K562 (cell line): Measurements from ENCODE around the gene CNIH4. TPM values are rescaled to one million over a fixed set of nuclear protein-coding genes. Genes with fewer than 3 reads are reported as not detected.

Source experiments
- ATF1 ChIP-seq, 2 experiments: fragments of 450-650 bp in 1 of 2; IDR thresholded peaks; 2 replicates each; pipeline ENCODE4 v1.6.1; 2016; ENCODE audit warnings: missing compliant biosample characterization in 1 of 2, missing genetic modification characterization in 1 of 2
- BDP1 ChIP-seq: IDR thresholded peaks from 3 replicates; pipeline ENCODE4 v1.6.1; 2011; ENCODE audit not compliant: insufficient read length, insufficient read depth
- CREB1 ChIP-seq, 2 experiments: sonication (generic) in 1 of 2; formaldehyde crosslinking in 1 of 2; IDR thresholded peaks; 2 replicates each; pipeline versions ENCODE4 v1.6.1 to v1.8.0; 2012 to 2022; ENCODE audit warnings: inconsistent platforms in 1 of 2, mild to moderate bottlenecking in 1 of 2, missing genetic modification reagents in 1 of 2, moderate library complexity in 1 of 2
- CREM ChIP-seq: IDR thresholded peaks from 2 replicates; pipeline ENCODE4 v1.6.1; 2014; ENCODE audit warnings: antibody characterized with exemption, low read depth
- CSDE1 ChIP-seq, 2 experiments: fragments of 450-650 bp; IDR thresholded peaks; 2 replicates each; pipeline ENCODE4 v1.6.1; 2016; ENCODE audit warnings: mild to moderate bottlenecking in 1 of 2
- DNMT1 ChIP-seq: fragments of 450-650 bp; IDR thresholded peaks from 2 replicates; pipeline ENCODE4 v1.6.1; 2016; ENCODE audit warnings: antibody characterized with exemption, mild to moderate bottlenecking
- FOSL1 ChIP-seq: fragments of 200-800 bp; sonication (Bioruptor generic); conservative IDR thresholded peaks from 2 replicates; pipeline ENCODE4 v1.6.1; 2016; ENCODE audit warnings: missing genetic modification characterization, missing compliant biosample characterization
- FOXJ2 ChIP-seq: fragments of 200-800 bp; sonication (Bioruptor generic); IDR thresholded peaks from 2 replicates; pipeline ENCODE4 v1.6.1; 2016; ENCODE audit warnings: missing genetic modification characterization, missing compliant biosample characterization
- FUS ChIP-seq: fragments of 200-400 bp; formaldehyde crosslinking; optimal IDR thresholded peaks from 2 replicates; pipeline ENCODE3; 2017; ENCODE audit warnings: low read depth, low read length
- GABPB2 ChIP-seq: fragments of 250-450 bp; sonication (Bioruptor Pico); conservative IDR thresholded peaks from 2 replicates; pipeline ENCODE4 v1.5.1; 2021; ENCODE audit warnings: mild to moderate bottlenecking
- HDAC3 ChIP-seq: fragments of 450-650 bp; IDR thresholded peaks from 2 replicates; pipeline ENCODE4 v1.6.1; 2018; ENCODE audit warnings: borderline replicate concordance, mild to moderate bottlenecking, moderate library complexity; ENCODE audit not compliant: partially characterized antibody
- ID3 ChIP-seq, 2 experiments: fragments of 250-450 bp in 1 of 2; fragments of 450-650 bp in 1 of 2; sonication (Bioruptor Pico) in 1 of 2; IDR thresholded peaks; 2 replicates each; pipeline versions ENCODE4 v1.6.1 to v1.8.0; 2016 to 2021; ENCODE audit warnings: mild to moderate bottlenecking in 2 of 2, moderate library complexity in 2 of 2, missing compliant biosample characterization in 1 of 2, missing genetic modification characterization in 1 of 2
- JUNB ChIP-seq: fragments of 450-650 bp; formaldehyde crosslinking; conservative IDR thresholded peaks from 2 replicates; pipeline ENCODE4 v1.4.0; 2020; ENCODE audit warnings: mild to moderate bottlenecking
- MAFG ChIP-seq: fragments of 450-650 bp; conservative IDR thresholded peaks from 2 replicates; pipeline ENCODE4 v1.6.1; 2016; ENCODE audit warnings: missing genetic modification characterization, missing compliant biosample characterization
- MCM5 ChIP-seq: fragments of 450-650 bp; IDR thresholded peaks from 2 replicates; pipeline ENCODE4 v1.6.1; 2016; ENCODE audit warnings: low read depth
- MECOM ChIP-seq: fragments of 250-450 bp; sonication (Bioruptor Pico); IDR thresholded peaks from 2 replicates; pipeline ENCODE4 v1.8.0; 2022; ENCODE audit warnings: inconsistent platforms
- NCOA1 ChIP-seq: fragments of 450-650 bp; IDR thresholded peaks from 2 replicates; pipeline ENCODE4 v1.6.1; 2016; ENCODE audit warnings: low read depth
- RFX1 ChIP-seq: fragments of 450-650 bp; IDR thresholded peaks from 2 replicates; pipeline ENCODE4 v1.6.1; 2016; ENCODE audit warnings: mild to moderate bottlenecking, moderate library complexity
- SMAD1 ChIP-seq: fragments of 150-350 bp; IDR thresholded peaks from 2 replicates; pipeline ENCODE4 v1.6.1; 2014; ENCODE audit warnings: low read length, low read depth; ENCODE audit not compliant: partially characterized antibody
- SMARCC2 ChIP-seq: fragments of 450-650 bp; IDR thresholded peaks from 2 replicates; pipeline ENCODE4 v1.6.1; 2017; ENCODE audit warnings: antibody characterized with exemption, moderate library complexity, mild to moderate bottlenecking, low read depth
- STAG1 ChIP-seq: sonication (generic); formaldehyde crosslinking; IDR thresholded peaks from 2 replicates; pipeline ENCODE4 v1.5.0; 2020; ENCODE audit warnings: missing genetic modification reagents, borderline replicate concordance
- TGIF2 ChIP-seq: sonication (generic); formaldehyde crosslinking; IDR thresholded peaks from 2 replicates; pipeline ENCODE4 v1.8.1; 2022; ENCODE audit warnings: mild to moderate bottlenecking, missing genetic modification reagents, moderate library complexity
- TRIM24 ChIP-seq, 2 experiments: fragments of 450-650 bp; IDR thresholded peaks; 2 replicates each; pipeline ENCODE4 v1.6.1; 2016
- VEZF1 ChIP-seq: fragments of 200-800 bp; sonication (Bioruptor generic); IDR thresholded peaks from 2 replicates; pipeline ENCODE4 v1.6.1; 2017; ENCODE audit warnings: missing genetic modification characterization, missing compliant biosample characterization
- ZFP36 ChIP-seq: fragments of 150-350 bp; IDR thresholded peaks from 2 replicates; pipeline ENCODE4 v1.6.1; 2018; ENCODE audit warnings: low read length, low read depth; ENCODE audit not compliant: partially characterized antibody
- ZNF134 ChIP-seq: fragments of 250-450 bp; sonication (Bioruptor Pico); conservative IDR thresholded peaks from 2 replicates; pipeline ENCODE4 v1.4.0; 2020
- ZNF224 ChIP-seq: sonication (generic); formaldehyde crosslinking; IDR thresholded peaks from 2 replicates; pipeline ENCODE4 v1.8.0; 2022; ENCODE audit warnings: mild to moderate bottlenecking, missing genetic modification reagents
- ZNF707 ChIP-seq: fragments of 250-450 bp; sonication (Bioruptor Pico); conservative IDR thresholded peaks from 2 replicates; pipeline ENCODE4 v1.8.0; 2022; ENCODE audit warnings: inconsistent platforms, mild to moderate bottlenecking, moderate library complexity
- ZNF780A ChIP-seq: fragments of 250-450 bp; sonication (Bioruptor Pico); IDR thresholded peaks from 2 replicates; pipeline ENCODE4 v1.5.0; 2021; ENCODE audit warnings: mild to moderate bottlenecking
- ZNF830 ChIP-seq: fragments of 250-450 bp; sonication (Bioruptor Pico); IDR thresholded peaks from 2 replicates; pipeline ENCODE4 v1.5.0; 2021; ENCODE audit warnings: mild to moderate bottlenecking
- polyA plus RNA-seq, 8 experiments: library from polyadenylated mRNA; depleted of rRNA in 4 of 8; stranded (reverse) in 5 of 8; unstranded in 3 of 8; fragments of >200 nt; fragmentation: Nextera tagmentation in 2 of 8; fragmentation: Illumina TruSeq in 1 of 8; extraction: Ambion mirVana in 2 of 8; extraction: Trizol in 1 of 8; gene quantifications; 2 replicates each; pipeline versions ENCODE4 v1.2.1 to v1.2.3, GENCODE V29; 2011 to 2014; ENCODE audit warnings: inconsistent platforms in 1 of 8, missing spikeins in 1 of 8
- total RNA-seq, 7 experiments: library from RNA; depleted of rRNA in 6 of 7; stranded (reverse); fragments of >200 nt in 6 of 7; fragmentation: Illumina TruSeq in 2 of 7; extraction: Trizol in 2 of 7; gene quantifications; 2 replicates each; pipeline versions ENCODE4 v1.2.1 to v1.2.3, GENCODE V29; 2011 to 2021; ENCODE audit warnings: low replicate concordance in 1 of 7

The CNIH4 gene
- total and polyA plus RNA-seq, 9 of the 15 experiments (the other 6 are each of a cell fraction or from before 2014, with no cell fraction given) = 41.3 to 266 (median 61.1) TPM

GRCh38 chr1:224333939-224334786 is 22.5 kb upstream of the CNIH4 start (continued):
- TF ChIP-seq VEZF1 (CRISPR knock-in tag) (0 out of 2 replicates have a peak, but pooled peaks have one; percentile 6), TRIM24 (IDR thresholded peaks at IDR 0.05) (peak; percentile 73 to 85), FOXJ2 (tag) (peak; percentile 90), FUS (no peak), JUNB (CRISPR knock-in tag) (peak; percentile 30; the same call in 1 of the 2 replicates), ZNF707 (no peak), ZNF134 (CRISPR knock-in tag) (no peak), MCM5 (no peak), ZNF830 (CRISPR knock-in tag) (no peak), ID3 (CRISPR knock-in tag; IDR thresholded peaks at IDR 0.05) (no peak), ID3 (tag; IDR thresholded peaks at IDR 0.05) (no peak), CREM (peak; percentile 53), TGIF2 (CRISPR knock-in tag) (no peak), FOSL1 (tag) (peak; percentile 98), HDAC3 (peak; percentile 78), ZFP36 (no peak), ATF1 (CRISPR knock-in tag; IDR thresholded peaks at IDR 0.05) (no peak), ATF1 (tag; IDR thresholded peaks at IDR 0.05) (no peak), STAG1 (no peak), BDP1 (no peak), MECOM (CRISPR knock-in tag) (peak; percentile 81; the same call in 1 of the 2 replicates), CSDE1 (IDR thresholded peaks at IDR 0.05) (no peak), DNMT1 (no peak), GABPB2 (CRISPR knock-in tag) (no peak), SMARCC2 (peak; percentile 84; the same call in 1 of the 2 replicates), NCOA1 (peak; percentile 47; the same call in 1 of the 2 replicates), SMAD1 (peak; percentile 47), ZNF224 (CRISPR knock-in tag) (no peak), RFX1 (peak; percentile 54), CREB1 (IDR thresholded peaks at IDR 0.05) (peak; percentile 21; the same call in 1 of the 2 replicates), CREB1 (CRISPR knock-in tag; IDR thresholded peaks at IDR 0.05) (no peak), ZNF780A (CRISPR knock-in tag) (no peak), MAFG (tag) (no peak)
